SK-N-SH (cell line): ENCODE measurements around the gene TMEM94. TPM values are rescaled to one million over a fixed set of nuclear protein-coding genes. Genes with fewer than 3 reads are reported as not detected.

Experiments used
- CTCF ChIA-PET: fragments of 300-600, 350-600 bp; formaldehyde crosslinking; extraction: SDS; loops from one replicate; lab custom pipeline; 2021; lab: Yijun Ruan, JAX
- POLR2A ChIA-PET: fragments of 350-600 bp; sonication (Branson Sonifier 250); formaldehyde crosslinking; extraction: SDS; loops from one replicate; lab custom pipeline; 2020; ENCODE audit warnings: antibody characterized with exemption, inconsistent platforms; lab: Yijun Ruan, JAX
- DNase-seq: peaks from one replicate; pipeline ENCODE4 v3.0.0; 2012
- H2AFZ ChIP-seq: fragments of 200-600 bp; sonication (generic); 2 replicates; pipeline ENCODE4 v1.8.1; 2016; ENCODE audit warnings: antibody characterized with exemption, mild to moderate bottlenecking, low read depth
- H3F3A ChIP-seq: fragments of 200-600 bp; sonication (generic); replicated peaks from 2 replicates; pipeline ENCODE3; 2016; ENCODE audit warnings: antibody characterized with exemption, mild to moderate bottlenecking; ENCODE audit not compliant: insufficient read depth
- H3K27ac ChIP-seq, 2 experiments: fragments of 200-500 bp in 1 of 2; fragments of 200-600 bp in 1 of 2; sonication (Bioruptor generic) in 1 of 2; sonication (generic), shearing (Covaris generic) in 1 of 2; 2 replicates each; pipeline versions ENCODE4 v1.5.1 to v1.6.1; 2014 to 2016; ENCODE audit warnings: low read depth in 2 of 2, inconsistent platforms in 1 of 2, low read length in 1 of 2, mild to moderate bottlenecking in 1 of 2, mixed read lengths in 1 of 2
- H3K27me3 ChIP-seq: fragments of 200-600 bp; sonication (generic), shearing (Covaris generic); 2 replicates; pipeline ENCODE4 v1.6.1; 2016; ENCODE audit warnings: mixed run types; ENCODE audit not compliant: insufficient read depth
- H3K36me3 ChIP-seq, 2 experiments: fragments of 200-500 bp in 1 of 2; fragments of 200-600 bp in 1 of 2; sonication (Bioruptor generic) in 1 of 2; sonication (generic) in 1 of 2; replicated peaks in 1 of 2; 2 replicates each; pipeline versions ENCODE3 to v1.5.1; 2014 to 2016; ENCODE audit warnings: low read length in 1 of 2, mild to moderate bottlenecking in 1 of 2; ENCODE audit not compliant: insufficient read depth in 2 of 2, control insufficient read depth in 1 of 2
- H3K4me1 ChIP-seq, 2 experiments: fragments of 200-500 bp in 1 of 2; fragments of 200-600 bp in 1 of 2; sonication (Bioruptor generic) in 1 of 2; sonication (generic), shearing (Covaris generic) in 1 of 2; 2 replicates each; pipeline versions ENCODE4 v1.5.1 to v1.6.1; 2014 to 2016; ENCODE audit warnings: low read depth in 1 of 2, low read length in 1 of 2, mixed run types in 1 of 2; ENCODE audit not compliant: insufficient read depth in 2 of 2, control insufficient read depth in 1 of 2
- H3K4me2 ChIP-seq: fragments of 200-600 bp; sonication (generic), shearing (Covaris generic); 2 replicates; pipeline ENCODE4 v1.6.1; 2017; ENCODE audit warnings: mixed run types
- H3K4me3 ChIP-seq, 2 experiments: fragments of 200-500 bp in 1 of 2; fragments of 200-600 bp in 1 of 2; sonication (Bioruptor generic) in 1 of 2; sonication (generic), shearing (Covaris generic) in 1 of 2; 2 replicates each; pipeline versions ENCODE4 v1.5.1 to v1.8.1; 2014 to 2016; ENCODE audit warnings: low read depth in 2 of 2, inconsistent platforms in 1 of 2, low read length in 1 of 2, mild to moderate bottlenecking in 1 of 2, mixed read lengths in 1 of 2, moderate library complexity in 1 of 2
- H3K79me2 ChIP-seq: fragments of 200-600 bp; sonication (generic); 2 replicates; pipeline ENCODE4 v1.8.1; 2017; ENCODE audit warnings: mild to moderate bottlenecking; ENCODE audit not compliant: insufficient read depth
- H3K9ac ChIP-seq: fragments of 200-600 bp; sonication (generic); 2 replicates; pipeline ENCODE4 v1.6.1; 2017; ENCODE audit warnings: mixed run types
- H3K9me2 ChIP-seq: fragments of 200-600 bp; sonication (generic); 2 replicates; pipeline ENCODE4 v1.6.1; 2017; ENCODE audit warnings: mixed run types
- H3K9me3 ChIP-seq: fragments of 200-600 bp; sonication (generic); 2 replicates; pipeline ENCODE4 v1.6.1; 2017; ENCODE audit warnings: mixed run types, mild to moderate bottlenecking, moderate library complexity
- H4K20me1 ChIP-seq: fragments of 200-600 bp; sonication (generic); 2 replicates; pipeline ENCODE4 v1.6.1; 2017; ENCODE audit warnings: mild to moderate bottlenecking, mixed run types; ENCODE audit not compliant: insufficient read depth
- FOSL2 ChIP-seq: IDR thresholded peaks from 2 replicates; pipeline ENCODE4 v1.4.0; 2012; ENCODE audit warnings: low read depth, mild to moderate bottlenecking, moderate library complexity, borderline replicate concordance
- FOXJ3 ChIP-seq: sonication (generic); formaldehyde crosslinking; IDR thresholded peaks from 2 replicates; pipeline ENCODE4 v1.5.1; 2020; ENCODE audit warnings: mild to moderate bottlenecking, missing genetic modification reagents
- GATA2 ChIP-seq: sonication (generic); formaldehyde crosslinking; IDR thresholded peaks from 2 replicates; pipeline ENCODE4 v1.5.0; 2020; ENCODE audit warnings: mild to moderate bottlenecking, missing genetic modification reagents
- MEF2A ChIP-seq: IDR thresholded peaks from 2 replicates; pipeline ENCODE4 v1.4.0; 2012; ENCODE audit warnings: low read depth, borderline replicate concordance
- PBX3 ChIP-seq: IDR thresholded peaks from 2 replicates; pipeline ENCODE4; 2012
- SMC3 ChIP-seq: IDR thresholded peaks from 2 replicates; pipeline ENCODE4 v1.6.1; 2012; ENCODE audit warnings: low read depth, low read length, improper control_type of control experiment
- TEAD4 ChIP-seq: IDR thresholded peaks from 2 replicates; pipeline ENCODE4 v1.4.0; 2012; ENCODE audit warnings: mild to moderate bottlenecking, borderline replicate concordance; ENCODE audit not compliant: insufficient read depth
- YY1 ChIP-seq: IDR thresholded peaks from 2 replicates; pipeline ENCODE4 v1.4.0; 2012; ENCODE audit warnings: low read depth, mild to moderate bottlenecking
- WGBS: methylation state at CpG from one replicate; pipeline ENCODE4 v1.1.6; 2017; ENCODE audit warnings: low lambda C conversion rate; 5-methylcytosine and 5-hydroxymethylcytosine counted together
- polyA plus RNA-seq, 3 experiments: library from polyadenylated mRNA; depleted of rRNA; stranded (reverse); fragments of >200 nt; gene quantifications; 2 replicates each; pipeline ENCODE4 v1.2.3, GENCODE V29; 2012

TMEM94 gene
- polyA plus RNA-seq, 1 of the 3 experiments (the other 2 are of a cell fraction), result 89.9 TPM

- CTCF ChIA-PET, result interaction anchor here (0.7 to 1.4 kb wide), 10 partner anchors 10 to 250 kb away, joined by 3 to 7 read pairs (median 3); partner anchors contain the start of genes SMIM5 and TSEN54
- no peaks in the 10 kb centered on the region for H3K4me1 ChIP-seq
- TF ChIP-seq YY1 (no peak), PBX3 (no peak), TEAD4 (no peak)
- TF ChIP-seq, all 33 proteins: peak for 0
- Histone ChIP-seq H3K9ac (no peak overlapping the region), H3F3A (peaks cover 4% of the 10 kb centered on the region), H3K4me2 (no peak overlapping the region), H3K9me2 (no peaks in the 10 kb centered on the region), H3K4me3 (no peak overlapping the region), H2AFZ (no peak overlapping the region), H3K36me3 (peaks cover 10 to 70% of the 10 kb centered on the region in 2 experiments), H3K9me3 (no peaks in the 10 kb centered on the region), H3K27me3 (no peaks in the 10 kb centered on the region), H3K27ac (peak overlapping the region in 1 of 2 experiments; percentile 19; a peak in 1 of 4 replicates), H3K79me2 (no peaks in the 10 kb centered on the region), H4K20me1 (no peaks in the 10 kb centered on the region)
- POLR2A ChIA-PET, result interaction anchor here (0.6 to 1.7 kb wide), 5 partner anchors 8 to 78 kb away, joined by 3 to 7 read pairs (median 3); no protein-coding TSS in a partner anchor
- peak; percentile 50 for DNase-seq
- WGBS, result 92% methylated on average over 10 of the region's 16 CpGs
These were observed 43.0 kb downstream of the TMEM94 start for GRCh38 chr17:75499313-75500022.

DNA sequence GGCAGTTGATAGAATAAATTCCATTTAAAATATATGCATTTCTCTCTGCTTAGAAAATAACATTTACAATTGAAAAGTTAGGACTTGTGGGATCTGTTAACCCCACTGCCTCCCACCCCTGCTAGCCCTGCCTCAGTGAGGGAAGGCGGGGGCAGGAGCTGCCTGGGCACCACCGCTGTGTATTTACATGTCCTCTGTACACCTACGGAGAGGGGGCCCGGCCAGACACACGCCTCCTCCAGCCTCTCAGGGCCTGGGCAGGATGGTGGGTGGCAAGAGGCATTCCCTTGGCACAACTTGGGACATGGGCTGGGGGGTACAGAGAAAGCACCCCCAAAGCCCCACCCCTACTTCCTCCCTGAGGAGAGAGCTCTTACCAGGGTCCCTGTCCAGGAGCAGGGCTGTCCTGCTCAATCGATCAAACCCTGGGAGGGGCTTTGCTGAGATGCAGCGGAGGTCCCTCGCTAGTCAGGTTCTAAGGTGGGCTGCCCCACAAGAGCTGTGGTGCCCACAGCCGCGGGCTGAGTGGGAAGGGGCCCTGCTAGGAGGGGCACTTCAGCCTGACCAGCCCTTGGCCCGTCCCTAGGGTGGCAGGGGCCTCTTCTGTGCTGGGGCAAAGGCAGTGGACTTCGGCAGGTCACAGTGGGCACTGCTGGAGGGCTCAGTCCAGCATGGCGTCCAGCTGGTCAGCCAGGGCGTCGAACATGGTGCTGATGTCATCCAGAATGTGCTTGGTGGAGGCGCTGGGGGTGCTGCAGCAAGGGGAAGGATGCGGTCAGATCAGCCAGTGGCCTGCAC, 44.2 kb downstream of the TMEM94 start:
- no peaks in the 10 kb centered on the region for H3K9me2 ChIP-seq
- no peaks in the 10 kb centered on the region for H3K27me3 ChIP-seq
- no peak overlapping the region for H3K9ac ChIP-seq
- H3K4me3 ChIP-seq, result no peak overlapping the region
- 95% methylated on average over 16 of the region's 17 CpGs for WGBS
- H3K27ac ChIP-seq, result no peak overlapping the region; a peak in 1 of 4 replicates
- H4K20me1 ChIP-seq, result no peaks in the 10 kb centered on the region
- no peak overlapping the region for H3K4me2 ChIP-seq
- ChIA-PET CTCF (interaction anchor here (1.2 to 5.6 kb wide), 7 partner anchors 9 to 88 kb away, joined by 3 to 37 read pairs (median 3); partner anchors contain the start of gene TSEN54), POLR2A (interaction anchor here (0.9 to 1.2 kb wide), 4 partner anchors 7 to 29 kb away, joined by 3 read pairs; no protein-coding TSS in a partner anchor)
- TF ChIP-seq FOSL2 (no peak), FOXJ3 (CRISPR knock-in tag) (no peak), SMC3 (no peak), MEF2A (no peak), YY1 (no peak), GATA2 (CRISPR knock-in tag) (no peak)
- DNase-seq, result peak; percentile 42
- H2AFZ ChIP-seq, result no peak overlapping the region
- H3K4me1 ChIP-seq, result no peaks in the 10 kb centered on the region
- no peaks in the 10 kb centered on the region for H3K79me2 ChIP-seq
- H3F3A ChIP-seq, result peaks cover 4% of the 10 kb centered on the region
- H3K9me3 ChIP-seq, result no peaks in the 10 kb centered on the region
- H3K36me3 ChIP-seq, result peaks cover 10 to 70% of the 10 kb centered on the region in 2 experiments
